KMS-11 (cell line): ENCODE results near the gene NOS1AP.

ENCODE experiments used
- H2AFZ ChIP-seq: fragments of 200-600 bp; sonication (generic); 2 replicates; pipeline ENCODE4 v1.6.1; 2016; ENCODE audit warnings: antibody characterized with exemption, mixed run types, low read depth
- H3K27ac ChIP-seq: fragments of 200-600 bp; sonication (generic); 2 replicates; pipeline ENCODE4 v1.6.1; 2016; ENCODE audit warnings: mild to moderate bottlenecking, mixed run types
- H3K27me3 ChIP-seq: fragments of 200-600 bp; sonication (generic); 2 replicates; pipeline ENCODE4 v1.6.1; 2017; ENCODE audit warnings: mild to moderate bottlenecking, low read depth, mixed run types, moderate library complexity; ENCODE audit not compliant: insufficient read depth
- H3K36me3 ChIP-seq: fragments of 200-600 bp; sonication (generic); 2 replicates; pipeline ENCODE4 v1.6.1; 2017; ENCODE audit warnings: mild to moderate bottlenecking, mixed run types; ENCODE audit not compliant: insufficient read depth
- H3K4me1 ChIP-seq: fragments of 200-600 bp; sonication (generic); 2 replicates; pipeline ENCODE4 v1.6.1; 2016; ENCODE audit warnings: mild to moderate bottlenecking, low read depth, mixed run types; ENCODE audit not compliant: poor library complexity, severe bottlenecking
- H3K4me2 ChIP-seq: fragments of 200-600 bp; sonication (generic); 2 replicates; pipeline ENCODE4 v1.7.0; 2016; ENCODE audit warnings: mild to moderate bottlenecking, mixed run types
- H3K4me3 ChIP-seq: fragments of 200-600 bp; sonication (generic); IDR thresholded peaks from 2 replicates; pipeline ENCODE4 v1.6.1; 2017; ENCODE audit warnings: low read depth, low read length, mixed read lengths; ENCODE audit not compliant: insufficient read depth
- H3K79me2 ChIP-seq: fragments of 200-600 bp; sonication (generic); 2 replicates; pipeline ENCODE4 v1.6.1; 2016; ENCODE audit warnings: low read depth, mixed run types; ENCODE audit not compliant: insufficient read depth
- H3K9ac ChIP-seq: fragments of 200-600 bp; sonication (generic); 2 replicates; pipeline ENCODE4 v1.6.1; 2016; ENCODE audit warnings: mild to moderate bottlenecking, mixed run types
- H4K20me1 ChIP-seq: fragments of 200-600 bp; sonication (generic); 2 replicates; pipeline ENCODE4 v1.6.1; 2016; ENCODE audit warnings: mild to moderate bottlenecking, mixed run types; ENCODE audit not compliant: insufficient read depth
- TF ChIP-seq, protein P1 (sequence below): fragments of 200-600 bp; sonication (generic); conservative IDR thresholded peaks from 2 replicates; pipeline ENCODE4 v1.6.1; 2017; ENCODE audit warnings: low read depth, mild to moderate bottlenecking, antibody characterized with exemption, low read length, moderate library complexity, mixed read lengths

NOS1AP gene

GRCh38 chr1:162192763-162193162 lies 123.3 kb downstream of the NOS1AP start:
- no peaks in the 10 kb centered on the region for H3K79me2 ChIP-seq
- no peak overlapping the region for H3K27ac ChIP-seq
- no peaks in the 10 kb centered on the region for H3K36me3 ChIP-seq
- TF ChIP-seq, protein P1, sequence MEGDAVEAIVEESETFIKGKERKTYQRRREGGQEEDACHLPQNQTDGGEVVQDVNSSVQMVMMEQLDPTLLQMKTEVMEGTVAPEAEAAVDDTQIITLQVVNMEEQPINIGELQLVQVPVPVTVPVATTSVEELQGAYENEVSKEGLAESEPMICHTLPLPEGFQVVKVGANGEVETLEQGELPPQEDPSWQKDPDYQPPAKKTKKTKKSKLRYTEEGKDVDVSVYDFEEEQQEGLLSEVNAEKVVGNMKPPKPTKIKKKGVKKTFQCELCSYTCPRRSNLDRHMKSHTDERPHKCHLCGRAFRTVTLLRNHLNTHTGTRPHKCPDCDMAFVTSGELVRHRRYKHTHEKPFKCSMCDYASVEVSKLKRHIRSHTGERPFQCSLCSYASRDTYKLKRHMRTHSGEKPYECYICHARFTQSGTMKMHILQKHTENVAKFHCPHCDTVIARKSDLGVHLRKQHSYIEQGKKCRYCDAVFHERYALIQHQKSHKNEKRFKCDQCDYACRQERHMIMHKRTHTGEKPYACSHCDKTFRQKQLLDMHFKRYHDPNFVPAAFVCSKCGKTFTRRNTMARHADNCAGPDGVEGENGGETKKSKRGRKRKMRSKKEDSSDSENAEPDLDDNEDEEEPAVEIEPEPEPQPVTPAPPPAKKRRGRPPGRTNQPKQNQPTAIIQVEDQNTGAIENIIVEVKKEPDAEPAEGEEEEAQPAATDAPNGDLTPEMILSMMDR: no peak
- H3K27me3 ChIP-seq: no peaks in the 10 kb centered on the region
- H3K4me2 ChIP-seq: no peak overlapping the region
- H3K9ac ChIP-seq: no peak overlapping the region
- no peak overlapping the region for H2AFZ ChIP-seq
- no peaks in the 10 kb centered on the region for H4K20me1 ChIP-seq
- H3K4me1 ChIP-seq: peaks cover 14% of the 10 kb centered on the region
- H3K4me3 ChIP-seq: no peak overlapping the region

DNA sequence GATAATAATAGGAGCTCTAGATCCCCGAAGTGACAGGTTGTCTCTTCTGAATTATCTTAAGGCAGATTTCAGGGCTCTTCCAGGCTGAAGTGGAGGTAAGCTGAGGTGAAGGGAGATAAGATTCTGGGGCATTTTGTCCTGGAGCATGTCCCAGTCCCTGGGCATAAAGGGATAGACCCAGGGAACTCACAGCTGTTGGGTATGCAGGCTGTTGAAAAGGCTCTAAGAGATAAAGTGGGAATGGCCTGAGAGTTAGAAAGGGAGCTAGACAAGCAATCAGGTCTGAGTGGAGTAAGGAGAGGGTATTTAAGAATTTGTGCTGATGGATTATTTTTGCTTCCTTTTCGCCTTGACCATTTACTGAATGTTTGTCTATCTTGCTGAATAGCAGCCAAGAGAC lies 123.7 kb downstream of the NOS1AP start:
- H3K4me2 ChIP-seq: no peak overlapping the region
- H3K79me2 ChIP-seq: no peaks in the 10 kb centered on the region
- H3K9ac ChIP-seq: no peak overlapping the region
- H2AFZ ChIP-seq: no peak overlapping the region
- peaks cover 14% of the 10 kb centered on the region for H3K4me1 ChIP-seq
- TF ChIP-seq, protein P1: no peak
- no peaks in the 10 kb centered on the region for H3K36me3 ChIP-seq
- no peak overlapping the region for H3K27ac ChIP-seq
- H3K27me3 ChIP-seq: no peaks in the 10 kb centered on the region
- no peaks in the 10 kb centered on the region for H4K20me1 ChIP-seq
- no peak overlapping the region for H3K4me3 ChIP-seq

DNA sequence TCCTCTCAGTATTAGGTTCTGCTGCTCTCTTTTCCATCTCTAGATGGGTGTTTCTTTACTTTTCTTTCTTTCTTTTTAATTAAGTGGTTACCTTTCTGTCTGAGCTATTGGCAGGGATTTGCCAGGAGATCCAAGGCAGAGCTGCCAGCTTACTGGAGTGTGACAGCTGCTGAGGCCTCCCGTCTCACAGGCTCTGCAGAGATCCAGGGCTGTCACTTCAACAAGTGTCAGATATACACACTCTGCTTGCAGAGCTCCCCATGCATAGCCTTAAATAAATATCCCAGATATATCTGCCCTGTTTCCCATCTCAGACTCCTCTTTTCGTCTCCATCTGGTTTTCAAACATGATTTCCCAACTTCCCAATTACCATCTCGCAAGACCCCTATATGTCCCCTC lies 124.3 kb downstream of the NOS1AP start:
- H3K4me3 ChIP-seq: no peak overlapping the region
- H2AFZ ChIP-seq: no peak overlapping the region
- no peaks in the 10 kb centered on the region for H3K27me3 ChIP-seq
- no peak overlapping the region for H3K4me2 ChIP-seq
- TF ChIP-seq, protein P1: no peak
- peaks cover 14% of the 10 kb centered on the region for H3K4me1 ChIP-seq
- no peaks in the 10 kb centered on the region for H3K36me3 ChIP-seq
- H3K9ac ChIP-seq: no peak overlapping the region
- H3K27ac ChIP-seq: no peak overlapping the region
- H4K20me1 ChIP-seq: no peaks in the 10 kb centered on the region
- no peaks in the 10 kb centered on the region for H3K79me2 ChIP-seq

DNA sequence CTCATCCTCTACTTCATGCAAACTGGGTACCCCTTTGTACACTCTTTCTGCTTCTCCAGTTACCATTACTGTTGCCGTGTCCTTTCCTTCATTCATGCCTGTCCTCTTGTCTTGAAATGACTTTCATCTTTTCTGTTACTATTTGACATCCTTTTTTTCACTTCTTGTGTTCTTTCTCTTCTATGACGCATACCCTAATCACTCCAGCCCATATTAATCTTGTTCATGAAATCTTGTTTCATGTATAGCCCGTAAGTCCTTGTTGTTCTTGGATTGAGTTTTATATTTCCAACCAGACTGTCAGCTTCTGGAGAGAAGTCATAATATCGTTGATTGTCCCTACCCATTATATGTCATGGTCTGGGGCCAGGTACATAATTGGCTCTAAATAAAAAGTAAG lies 126.1 kb downstream of the NOS1AP start:
- Histone ChIP-seq H3K27ac (no peak overlapping the region), H3K79me2 (no peaks in the 10 kb centered on the region), H4K20me1 (no peaks in the 10 kb centered on the region), H3K27me3 (no peaks in the 10 kb centered on the region), H3K4me1 (peaks cover 14% of the 10 kb centered on the region), H2AFZ (no peak overlapping the region), H3K4me3 (no peak overlapping the region), H3K36me3 (no peaks in the 10 kb centered on the region), H3K4me2 (no peak overlapping the region), H3K9ac (no peak overlapping the region)
- TF ChIP-seq, protein P1: no peak
